HL-60 (cell line): Measurements from ENCODE around the gene CPS1.

Source experiments
- GABPA ChIP-seq: IDR thresholded peaks from 2 replicates; pipeline ENCODE4 v1.6.1; 2012; ENCODE audit warnings: low read depth
- SPI1 ChIP-seq: IDR thresholded peaks from 2 replicates; pipeline ENCODE4 v1.6.1; 2012; ENCODE audit warnings: low read depth, mild to moderate bottlenecking, borderline replicate concordance

GRCh38 chr2:210544007-210544590, 12.3 kb upstream of the CPS1 start:
- no peak for TF ChIP-seq GABPA
- no peak for TF ChIP-seq SPI1
